K562 (cell line): ENCODE measurements around the gene PRDM4. TPM values are rescaled to one million over a fixed set of nuclear protein-coding genes. Genes with fewer than 3 reads are reported as not detected.

Experiments
- BCL6 ChIP-seq: fragments of 250-450 bp; sonication (Bioruptor Pico); IDR thresholded peaks from 2 replicates; pipeline ENCODE4 v1.4.0; 2020
- BRF1 ChIP-seq: IDR thresholded peaks from 3 replicates; pipeline ENCODE4 v1.6.1; 2011; ENCODE audit warnings: borderline replicate concordance, mild to moderate bottlenecking; ENCODE audit not compliant: insufficient read length; ENCODE audit errors: extremely low read depth
- CBX8 ChIP-seq: fragments of 200-600 bp; sonication (generic); IDR thresholded peaks from 2 replicates; pipeline ENCODE4 v1.6.1; 2012; ENCODE audit warnings: borderline replicate concordance, mixed run types, low read depth, mild to moderate bottlenecking, moderate library complexity, mixed read lengths, low read length, control low read depth, inconsistent platforms; ENCODE audit not compliant: poor library complexity, severe bottlenecking; ENCODE audit errors: extremely low read depth
- CEBPB ChIP-seq: fragments of 450-650 bp; IDR thresholded peaks from 2 replicates; pipeline ENCODE4 v1.6.1; 2016; ENCODE audit warnings: missing genetic modification characterization, missing compliant biosample characterization
- DMBX1 ChIP-seq: fragments of 250-450 bp; sonication (Bioruptor Pico); IDR thresholded peaks from 2 replicates; pipeline ENCODE4 v1.8.0; 2022; ENCODE audit warnings: inconsistent platforms, mild to moderate bottlenecking, moderate library complexity, borderline replicate concordance
- ELF4 ChIP-seq: fragments of 450-650 bp; formaldehyde crosslinking; IDR thresholded peaks from 2 replicates; pipeline ENCODE4 v1.4.0; 2022; ENCODE audit warnings: missing genetic modification characterization
- ETV6 ChIP-seq, 3 experiments: fragments of 150-350 bp in 1 of 3; sonication (generic) in 1 of 3; formaldehyde crosslinking in 1 of 3; IDR thresholded peaks; 2 replicates each; pipeline versions ENCODE4 v1.6.1 to v1.8.0; 2014 to 2022; ENCODE audit warnings: borderline replicate concordance in 2 of 3, low read depth in 2 of 3, antibody characterized with exemption in 1 of 3, low read length in 1 of 3, mild to moderate bottlenecking in 1 of 3, missing genetic modification reagents in 1 of 3
- KDM4B ChIP-seq, 2 experiments: fragments of 450-650 bp in 1 of 2; sonication (generic) in 1 of 2; IDR thresholded peaks; 2 replicates each; pipeline ENCODE4 v1.6.1; 2016 to 2017; ENCODE audit warnings: borderline replicate concordance in 2 of 2, antibody characterized with exemption in 1 of 2, low read depth in 1 of 2, mild to moderate bottlenecking in 1 of 2
- MECOM ChIP-seq: fragments of 250-450 bp; sonication (Bioruptor Pico); IDR thresholded peaks from 2 replicates; pipeline ENCODE4 v1.8.0; 2022; ENCODE audit warnings: inconsistent platforms
- NFRKB ChIP-seq: fragments of 450-650 bp; IDR thresholded peaks from 2 replicates; pipeline ENCODE4 v1.6.1; 2016; ENCODE audit warnings: low read depth
- NR2C2 ChIP-seq, 2 experiments: fragments of 200-800 bp in 1 of 2; sonication (Bioruptor generic) in 1 of 2; sonication (generic) in 1 of 2; formaldehyde crosslinking in 1 of 2; IDR thresholded peaks; 2 replicates each; pipeline versions ENCODE4 v1.6.1 to v1.8.0; 2016 to 2022; ENCODE audit warnings: mild to moderate bottlenecking in 1 of 2, missing compliant biosample characterization in 1 of 2, missing genetic modification characterization in 1 of 2, missing genetic modification reagents in 1 of 2
- TEAD4 ChIP-seq, 2 experiments: sonication (generic) in 1 of 2; formaldehyde crosslinking in 1 of 2; IDR thresholded peaks; 2 replicates each; pipeline versions ENCODE4 v1.6.1 to v1.8.0; 2012 to 2022; ENCODE audit warnings: borderline replicate concordance in 1 of 2, inconsistent platforms in 1 of 2, low read length in 1 of 2, mild to moderate bottlenecking in 1 of 2, missing genetic modification reagents in 1 of 2
- TRIM28 ChIP-seq: fragments of 450-650 bp; IDR thresholded peaks from 2 replicates; pipeline ENCODE4 v1.6.1; 2017
- ZBTB1 ChIP-seq: sonication (generic); formaldehyde crosslinking; IDR thresholded peaks from 2 replicates; pipeline ENCODE4 v1.8.1; 2023; ENCODE audit warnings: missing genetic modification reagents, low read depth, mild to moderate bottlenecking, borderline replicate concordance
- ZNF146 ChIP-seq: IDR thresholded peaks from one replicate; pipeline ENCODE4 v1.6.1; 2018; ENCODE audit warnings: missing compliant biosample characterization; ENCODE audit not compliant: unreplicated experiment
- ZNF431 ChIP-seq: sonication (generic); formaldehyde crosslinking; IDR thresholded peaks from 2 replicates; pipeline ENCODE4 v1.8.0; 2022; ENCODE audit warnings: mild to moderate bottlenecking, missing genetic modification reagents
- ZNF75A ChIP-seq: fragments of 450-650 bp; formaldehyde crosslinking; IDR thresholded peaks from 2 replicates; pipeline ENCODE4 v1.4.0; 2020; ENCODE audit warnings: mild to moderate bottlenecking
- ZNF766 ChIP-seq: fragments of 200-800 bp; sonication (Bioruptor generic); conservative IDR thresholded peaks from 2 replicates; pipeline ENCODE4 v1.6.1; 2016; ENCODE audit warnings: missing genetic modification characterization, missing compliant biosample characterization
- polyA plus RNA-seq, 8 experiments: library from polyadenylated mRNA; depleted of rRNA in 4 of 8; stranded (reverse) in 5 of 8; unstranded in 3 of 8; fragments of >200 nt; fragmentation: Nextera tagmentation in 2 of 8; fragmentation: Illumina TruSeq in 1 of 8; extraction: Ambion mirVana in 2 of 8; extraction: Trizol in 1 of 8; gene quantifications; 2 replicates each; pipeline versions ENCODE4 v1.2.1 to v1.2.3, GENCODE V29; 2011 to 2014; ENCODE audit warnings: inconsistent platforms in 1 of 8, missing spikeins in 1 of 8
- total RNA-seq, 7 experiments: library from RNA; depleted of rRNA in 6 of 7; stranded (reverse); fragments of >200 nt in 6 of 7; fragmentation: Illumina TruSeq in 2 of 7; extraction: Trizol in 2 of 7; gene quantifications; 2 replicates each; pipeline versions ENCODE4 v1.2.1 to v1.2.3, GENCODE V29; 2011 to 2021; ENCODE audit warnings: low replicate concordance in 1 of 7
- TF ChIP-seq, protein P1 (sequence below), 2 experiments: IDR thresholded peaks in 1 of 2; conservative IDR thresholded peaks in 1 of 2; 2 replicates each; pipeline ENCODE4 v1.6.1; 2016; ENCODE audit warnings: low read depth in 2 of 2, mild to moderate bottlenecking in 1 of 2, missing compliant biosample characterization in 1 of 2, missing genetic modification characterization in 1 of 2, moderate library complexity in 1 of 2
- TF ChIP-seq, protein P2 (sequence below): fragments of 450-650 bp; formaldehyde crosslinking; IDR thresholded peaks from 2 replicates; pipeline ENCODE4 v1.4.0; 2022; ENCODE audit warnings: mild to moderate bottlenecking, moderate library complexity

Gene PRDM4
- total and polyA plus RNA-seq, 9 of the 15 experiments (the other 6 are each of a cell fraction or from before 2014, with no cell fraction given) = 5.9 to 26.0 (median 20.0) TPM

DNA sequence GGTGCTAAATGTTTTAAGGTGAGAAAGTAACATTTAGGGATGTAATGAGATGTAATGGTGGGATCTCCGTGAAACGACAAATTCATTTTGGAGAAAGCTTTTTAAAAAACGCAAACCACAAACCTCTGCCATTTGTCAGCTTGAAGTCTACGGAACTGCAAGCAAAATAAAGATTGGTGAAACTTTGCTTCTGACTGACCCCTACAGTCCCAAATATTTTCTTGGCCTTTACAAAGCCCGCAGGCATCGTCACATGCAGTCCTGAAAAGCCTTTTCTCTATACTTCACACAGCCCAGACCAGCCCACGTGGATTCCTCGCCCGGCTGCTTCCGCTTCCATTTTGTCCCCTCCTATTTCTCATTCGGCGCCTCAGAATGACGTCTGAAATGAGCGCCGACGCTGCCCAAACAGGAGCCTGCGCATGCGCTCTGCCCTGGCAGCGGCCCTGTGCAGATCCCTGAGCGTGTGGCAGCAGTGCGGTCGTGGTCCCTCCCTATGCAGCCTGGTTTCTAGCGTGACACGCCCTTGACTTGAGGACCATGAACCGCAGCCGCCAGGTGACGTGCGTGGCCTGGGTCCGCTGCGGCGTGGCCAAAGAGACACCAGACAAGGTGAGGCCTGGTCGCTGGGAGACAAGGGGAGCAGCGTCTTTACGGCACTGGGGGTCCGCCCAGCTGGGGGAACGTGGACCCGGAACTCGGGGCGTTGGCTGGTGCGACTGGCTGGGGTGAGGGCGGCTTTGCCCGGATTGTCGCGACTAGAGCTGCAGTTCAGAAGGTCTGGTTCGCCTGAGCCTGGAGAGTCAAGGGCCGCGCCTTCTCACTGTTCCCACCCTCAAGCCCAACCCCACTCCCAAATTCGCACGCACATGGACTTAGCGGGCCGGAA, 75.3 kb downstream of the PRDM4 start, which contains the start of gene PWP1 (continued):
- no peak for TF ChIP-seq MECOM
- 0 out of 2 replicates have a peak, but pooled peaks have one; percentile 50 for TF ChIP-seq ZNF431 (CRISPR knock-in tag)
- no peak for TF ChIP-seq ZNF766
- TF ChIP-seq ETV6 (IDR thresholded peaks at IDR 0.05; ENCODE audit: borderline replicate concordance in 1 of 2, low read depth in 2 of 2, low read length in 1 of 2) = no peak
- no peak for TF ChIP-seq ETV6 (CRISPR knock-in tag; IDR thresholded peaks at IDR 0.05; ENCODE audit: borderline replicate concordance)
- TF ChIP-seq CBX8 = no peak
- TF ChIP-seq NR2C2 (CRISPR knock-in tag; IDR thresholded peaks at IDR 0.05) = 0 out of 2 replicates have a peak, but pooled peaks have one; percentile 62
- TF ChIP-seq NR2C2 (tag; IDR thresholded peaks at IDR 0.05) = peak; percentile 54
- no peak for TF ChIP-seq ZNF75A (CRISPR knock-in tag)
- 0 out of 4 replicates have a peak, but pooled peaks of 1 of the 2 experiments have one; percentile 35 for TF ChIP-seq KDM4B (IDR thresholded peaks at IDR 0.05; ENCODE audit: borderline replicate concordance in 2 of 2, low read depth in 1 of 2)
- TF ChIP-seq ELF4 (CRISPR knock-in tag) = peak; percentile 61; the same call in 1 of the 2 replicates
- TF ChIP-seq BRF1 = no peak
- TF ChIP-seq BCL6 (CRISPR knock-in tag) = no peak
- TF ChIP-seq, protein P1, sequence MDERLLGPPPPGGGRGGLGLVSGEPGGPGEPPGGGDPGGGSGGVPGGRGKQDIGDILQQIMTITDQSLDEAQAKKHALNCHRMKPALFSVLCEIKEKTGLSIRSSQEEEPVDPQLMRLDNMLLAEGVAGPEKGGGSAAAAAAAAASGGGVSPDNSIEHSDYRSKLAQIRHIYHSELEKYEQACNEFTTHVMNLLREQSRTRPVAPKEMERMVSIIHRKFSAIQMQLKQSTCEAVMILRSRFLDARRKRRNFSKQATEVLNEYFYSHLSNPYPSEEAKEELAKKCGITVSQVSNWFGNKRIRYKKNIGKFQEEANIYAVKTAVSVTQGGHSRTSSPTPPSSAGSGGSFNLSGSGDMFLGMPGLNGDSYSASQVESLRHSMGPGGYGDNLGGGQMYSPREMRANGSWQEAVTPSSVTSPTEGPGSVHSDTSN (CRISPR knock-in tag; IDR thresholded peaks at IDR 0.05; ENCODE audit: low read depth) = no peak
- TF ChIP-seq, protein P1 (tag; conservative IDR thresholded peaks at IDR 0.05; ENCODE audit: low read depth) = no peak
- peak; percentile 67; the same call in 1 of the 2 replicates for TF ChIP-seq ZBTB1
- TF ChIP-seq DMBX1 (CRISPR knock-in tag) = no peak; the same call in 1 of the 2 replicates
- TF ChIP-seq CEBPB (tag) = no peak
- TF ChIP-seq TEAD4 (IDR thresholded peaks at IDR 0.05; ENCODE audit: low read length) = no peak
- TF ChIP-seq TEAD4 (CRISPR knock-in tag; IDR thresholded peaks at IDR 0.05; ENCODE audit: borderline replicate concordance) = no peak
- no peak for TF ChIP-seq ZNF146 (CRISPR knock-in tag)
- TF ChIP-seq, protein P2, sequence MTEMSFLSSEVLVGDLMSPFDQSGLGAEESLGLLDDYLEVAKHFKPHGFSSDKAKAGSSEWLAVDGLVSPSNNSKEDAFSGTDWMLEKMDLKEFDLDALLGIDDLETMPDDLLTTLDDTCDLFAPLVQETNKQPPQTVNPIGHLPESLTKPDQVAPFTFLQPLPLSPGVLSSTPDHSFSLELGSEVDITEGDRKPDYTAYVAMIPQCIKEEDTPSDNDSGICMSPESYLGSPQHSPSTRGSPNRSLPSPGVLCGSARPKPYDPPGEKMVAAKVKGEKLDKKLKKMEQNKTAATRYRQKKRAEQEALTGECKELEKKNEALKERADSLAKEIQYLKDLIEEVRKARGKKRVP = no peak
- no peak for TF ChIP-seq TRIM28
- TF ChIP-seq NFRKB = peak; percentile 93
